Measurements from ENCODE around the gene GPR39.

GPR39 gene

GRCh38 chr2:132560562-132560961 lies 144.0 kb downstream of the GPR39 start:
- no peak for DNase-seq (ENCODE audit: low read depth in 2 of 3, low spot score in 1 of 3)

- DNase-seq (ENCODE audit: low read depth in 2 of 3, low spot score in 1 of 3): no peak
Observed at GRCh38 chr2:132562245-132562644, 145.6 kb downstream of the GPR39 start.

- no peak for DNase-seq (ENCODE audit: low read depth in 2 of 3, low spot score in 1 of 3)
Observed at GRCh38 chr2:132564065-132564464, 147.5 kb downstream of the GPR39 start.

- DNase-seq (ENCODE audit: low read depth in 2 of 3, low spot score in 1 of 3): no peak
Observed at GRCh38 chr2:132566379-132566778, 149.8 kb downstream of the GPR39 start.

- no peak for DNase-seq (ENCODE audit: low read depth in 2 of 3, low spot score in 1 of 3)
Observed at GRCh38 chr2:132567682-132568081, 151.1 kb downstream of the GPR39 start.

- no peak for DNase-seq (ENCODE audit: low read depth in 2 of 3, low spot score in 1 of 3)
Observed at GRCh38 chr2:132568656-132569055, 152.1 kb downstream of the GPR39 start.

GRCh38 chr2:132573444-132574007 lies 156.9 kb downstream of the GPR39 start:
- no peak for DNase-seq (ENCODE audit: low read depth in 2 of 3, low spot score in 1 of 3)

GRCh38 chr2:132577686-132578085 lies 161.1 kb downstream of the GPR39 start:
- no peak for DNase-seq (ENCODE audit: low read depth in 2 of 3, low spot score in 1 of 3)

- DNase-seq (ENCODE audit: low read depth in 2 of 3, low spot score in 1 of 3): no peak
Observed at GRCh38 chr2:132581591-132581990, 165.0 kb downstream of the GPR39 start.

- no peak for DNase-seq (ENCODE audit: low read depth in 2 of 3, low spot score in 1 of 3)
Observed at GRCh38 chr2:132581991-132582738, 165.6 kb downstream of the GPR39 start.

GRCh38 chr2:132583666-132584360 lies 167.2 kb downstream of the GPR39 start:
- DNase-seq (ENCODE audit: low read depth in 2 of 3, low spot score in 1 of 3): no peak

- no peak for DNase-seq (ENCODE audit: low read depth in 2 of 3, low spot score in 1 of 3)
Observed at GRCh38 chr2:132584976-132585817, 168.6 kb downstream of the GPR39 start.

- no peak for DNase-seq (ENCODE audit: low read depth in 2 of 3, low spot score in 1 of 3)
Observed at GRCh38 chr2:132586101-132586511, 169.5 kb downstream of the GPR39 start.

- DNase-seq (ENCODE audit: low read depth in 2 of 3, low spot score in 1 of 3): no peak
Observed at GRCh38 chr2:132586835-132587234, 170.2 kb downstream of the GPR39 start.

GRCh38 chr2:132588576-132588975 lies 172.0 kb downstream of the GPR39 start:
- DNase-seq (ENCODE audit: low read depth in 2 of 3, low spot score in 1 of 3): no peak

- DNase-seq (ENCODE audit: low read depth in 2 of 3, low spot score in 1 of 3): no peak
Observed at GRCh38 chr2:132589111-132589830, 172.7 kb downstream of the GPR39 start.

- no peak for DNase-seq (ENCODE audit: low read depth in 2 of 3, low spot score in 1 of 3)
Observed at GRCh38 chr2:132589966-132590365, 173.4 kb downstream of the GPR39 start.

- DNase-seq (ENCODE audit: low read depth in 2 of 3, low spot score in 1 of 3): no peak
Observed at GRCh38 chr2:132593171-132593570, 176.6 kb downstream of the GPR39 start.

GRCh38 chr2:132595186-132595585 lies 178.6 kb downstream of the GPR39 start:
- DNase-seq (ENCODE audit: low read depth in 2 of 3, low spot score in 1 of 3): no peak

GRCh38 chr2:132595693-132596092 lies 179.1 kb downstream of the GPR39 start:
- no peak for DNase-seq (ENCODE audit: low read depth in 2 of 3, low spot score in 1 of 3)

- no peak for DNase-seq (ENCODE audit: low read depth in 2 of 3, low spot score in 1 of 3)
Observed at GRCh38 chr2:132597166-132597565, 180.6 kb downstream of the GPR39 start.
